Uterus (tissue), 2 donors: ENCODE results near the gene OOSP2.

Experiments used
- POLR2A ChIP-seq, 2 donors: fragments of 450-650 bp; IDR thresholded peaks; one replicate each; pipeline ENCODE4 v1.6.1; 2016; ENCODE audit warnings: antibody characterized with exemption in 2 of 2, mild to moderate bottlenecking in 1 of 2, moderate library complexity in 1 of 2
- TF ChIP-seq, protein P1 (sequence below), 4 experiments: fragments of 200-600 bp in 2 of 4; fragments of 450-650 bp in 2 of 4; sonication (generic) in 2 of 4; IDR thresholded peaks; one replicate each; pipeline ENCODE4 v1.5.1; 2016 to 2019; ENCODE audit warnings: antibody characterized with exemption in 4 of 4, mild to moderate bottlenecking in 2 of 4, moderate library complexity in 1 of 4

DNA sequence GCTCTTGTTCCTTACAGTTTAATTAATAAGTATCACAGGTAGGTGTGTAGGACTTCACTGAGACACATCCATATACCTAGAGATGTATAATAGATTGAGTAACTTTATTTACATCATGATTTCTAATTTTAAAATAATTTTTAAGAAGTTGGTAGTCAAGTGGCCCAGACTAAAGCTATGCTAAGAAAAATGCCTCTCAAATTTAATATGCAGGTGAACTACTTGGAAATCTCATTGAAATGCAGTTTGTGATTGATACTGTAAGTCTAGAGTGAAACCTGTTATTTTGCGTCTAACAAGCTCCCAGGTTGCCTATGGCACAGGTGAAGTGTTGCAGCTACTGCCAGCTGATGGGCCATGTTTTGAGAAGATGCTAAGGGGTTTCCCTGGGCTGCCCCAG, 23.3 kb upstream of the OOSP2 start, which contains the start of gene OOSP4B:
- TF ChIP-seq, protein P1, sequence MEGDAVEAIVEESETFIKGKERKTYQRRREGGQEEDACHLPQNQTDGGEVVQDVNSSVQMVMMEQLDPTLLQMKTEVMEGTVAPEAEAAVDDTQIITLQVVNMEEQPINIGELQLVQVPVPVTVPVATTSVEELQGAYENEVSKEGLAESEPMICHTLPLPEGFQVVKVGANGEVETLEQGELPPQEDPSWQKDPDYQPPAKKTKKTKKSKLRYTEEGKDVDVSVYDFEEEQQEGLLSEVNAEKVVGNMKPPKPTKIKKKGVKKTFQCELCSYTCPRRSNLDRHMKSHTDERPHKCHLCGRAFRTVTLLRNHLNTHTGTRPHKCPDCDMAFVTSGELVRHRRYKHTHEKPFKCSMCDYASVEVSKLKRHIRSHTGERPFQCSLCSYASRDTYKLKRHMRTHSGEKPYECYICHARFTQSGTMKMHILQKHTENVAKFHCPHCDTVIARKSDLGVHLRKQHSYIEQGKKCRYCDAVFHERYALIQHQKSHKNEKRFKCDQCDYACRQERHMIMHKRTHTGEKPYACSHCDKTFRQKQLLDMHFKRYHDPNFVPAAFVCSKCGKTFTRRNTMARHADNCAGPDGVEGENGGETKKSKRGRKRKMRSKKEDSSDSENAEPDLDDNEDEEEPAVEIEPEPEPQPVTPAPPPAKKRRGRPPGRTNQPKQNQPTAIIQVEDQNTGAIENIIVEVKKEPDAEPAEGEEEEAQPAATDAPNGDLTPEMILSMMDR (IDR thresholded peaks at IDR 0.05), result no peak
- TF ChIP-seq POLR2A (IDR thresholded peaks at IDR 0.05), result no peak
